ENCODE data around the gene TIFAB. TPM values are rescaled to one million over a fixed set of nuclear protein-coding genes. Genes with fewer than 3 reads are reported as not detected.

Gene TIFAB
- total RNA-seq, 1 donor = not detected

DNA sequence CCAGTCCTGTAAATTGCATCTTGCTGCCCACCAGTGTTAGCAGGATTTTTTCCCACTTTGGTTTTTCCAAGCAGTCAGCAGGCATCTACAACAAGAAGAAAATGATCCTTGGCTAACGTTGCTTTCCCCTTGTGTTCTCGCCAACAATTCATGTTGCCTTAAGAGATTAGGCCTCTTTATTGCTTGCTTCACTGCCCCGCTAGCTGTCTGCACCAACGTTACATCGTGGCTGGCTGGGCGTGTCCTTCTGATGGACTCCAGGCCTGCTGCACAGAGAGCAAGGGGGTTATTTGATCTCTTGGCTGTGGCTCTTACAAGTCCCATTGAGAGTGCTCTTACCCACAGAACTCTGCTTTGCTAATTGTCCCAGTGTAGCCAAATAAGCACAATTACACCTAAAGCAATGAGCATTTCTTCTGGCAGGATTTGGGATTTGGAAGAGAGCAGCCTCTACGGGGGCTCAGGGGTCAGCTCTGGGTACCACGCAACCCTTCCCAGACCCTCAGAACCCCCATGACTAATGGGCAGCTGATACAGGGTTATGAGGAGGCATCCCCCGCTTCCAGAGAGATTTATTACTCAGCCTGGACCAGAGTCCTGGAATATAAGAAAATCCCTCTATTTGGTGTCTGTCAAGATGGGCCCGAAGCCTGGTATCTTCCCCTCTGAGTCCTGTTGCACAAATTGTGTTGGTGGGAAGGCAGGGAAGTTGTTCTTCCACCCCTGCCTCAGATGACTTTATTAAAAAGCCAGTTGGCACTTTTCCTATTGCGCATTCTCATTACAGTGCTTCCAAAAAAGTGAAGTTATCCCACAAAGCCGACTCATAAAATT is 22.6 kb downstream of the TIFAB start:
- Histone ChIP-seq H2AFZ (ENCODE audit: low read length) (no peak overlapping the region), H3K36me3 (ENCODE audit: insufficient read depth, low read length) (no peaks in the 10 kb centered on the region), H3K4me2 (ENCODE audit: insufficient read depth, low read length) (no peak overlapping the region), H3K79me2 (ENCODE audit: insufficient read depth, low read length) (no peaks in the 10 kb centered on the region), H3K9me3 (ENCODE audit: low read depth, low read length) (peaks cover 5% of the 10 kb centered on the region), H3K4me1 (ENCODE audit: insufficient read depth, low read length) (peaks cover 26% of the 10 kb centered on the region), H3K4me3 (ENCODE audit: insufficient read depth, low read length) (no peak overlapping the region), H3K27ac (ENCODE audit: low read depth, low read length) (no peak overlapping the region), H3K27me3 (ENCODE audit: insufficient read depth, low read length) (no peaks in the 10 kb centered on the region), H4K20me1 (ENCODE audit: insufficient read depth, low read length) (no peaks in the 10 kb centered on the region)
- TF ChIP-seq, protein P1, sequence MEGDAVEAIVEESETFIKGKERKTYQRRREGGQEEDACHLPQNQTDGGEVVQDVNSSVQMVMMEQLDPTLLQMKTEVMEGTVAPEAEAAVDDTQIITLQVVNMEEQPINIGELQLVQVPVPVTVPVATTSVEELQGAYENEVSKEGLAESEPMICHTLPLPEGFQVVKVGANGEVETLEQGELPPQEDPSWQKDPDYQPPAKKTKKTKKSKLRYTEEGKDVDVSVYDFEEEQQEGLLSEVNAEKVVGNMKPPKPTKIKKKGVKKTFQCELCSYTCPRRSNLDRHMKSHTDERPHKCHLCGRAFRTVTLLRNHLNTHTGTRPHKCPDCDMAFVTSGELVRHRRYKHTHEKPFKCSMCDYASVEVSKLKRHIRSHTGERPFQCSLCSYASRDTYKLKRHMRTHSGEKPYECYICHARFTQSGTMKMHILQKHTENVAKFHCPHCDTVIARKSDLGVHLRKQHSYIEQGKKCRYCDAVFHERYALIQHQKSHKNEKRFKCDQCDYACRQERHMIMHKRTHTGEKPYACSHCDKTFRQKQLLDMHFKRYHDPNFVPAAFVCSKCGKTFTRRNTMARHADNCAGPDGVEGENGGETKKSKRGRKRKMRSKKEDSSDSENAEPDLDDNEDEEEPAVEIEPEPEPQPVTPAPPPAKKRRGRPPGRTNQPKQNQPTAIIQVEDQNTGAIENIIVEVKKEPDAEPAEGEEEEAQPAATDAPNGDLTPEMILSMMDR (IDR thresholded peaks at IDR 0.05; ENCODE audit: extremely low read depth, low read depth, low read length) = no peak
- peak; percentile 3 for DNase-seq (ENCODE audit: insufficient read length, low spot score, missing footprints)

DNA sequence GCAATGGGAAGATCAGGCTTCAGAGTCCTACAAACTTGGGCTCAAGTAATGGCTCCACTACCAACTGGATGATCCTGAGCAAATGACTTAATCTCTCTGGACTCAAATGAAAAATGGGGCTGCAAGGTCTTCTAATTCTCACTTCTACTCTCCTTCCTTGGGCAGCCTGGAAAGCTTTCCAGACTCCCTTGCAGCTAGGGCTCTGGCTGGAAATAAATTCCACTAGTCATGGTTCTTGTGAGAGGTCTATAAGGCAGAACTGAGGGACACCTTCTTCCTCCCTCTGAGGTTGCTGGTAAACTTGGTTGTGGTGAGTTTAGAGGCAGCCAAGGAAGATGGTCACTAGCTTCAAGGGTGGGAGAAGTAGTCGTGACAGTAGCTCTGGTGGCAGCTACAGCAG is 23.6 kb downstream of the TIFAB start:
- Histone ChIP-seq H3K4me2 (ENCODE audit: insufficient read depth, low read length) (no peak overlapping the region), H3K27me3 (ENCODE audit: insufficient read depth, low read length) (no peaks in the 10 kb centered on the region), H2AFZ (ENCODE audit: low read length) (no peak overlapping the region), H3K4me1 (ENCODE audit: insufficient read depth, low read length) (peaks cover 18% of the 10 kb centered on the region), H3K27ac (ENCODE audit: low read depth, low read length) (no peak overlapping the region), H3K4me3 (ENCODE audit: insufficient read depth, low read length) (no peak overlapping the region), H3K79me2 (ENCODE audit: insufficient read depth, low read length) (no peaks in the 10 kb centered on the region), H3K36me3 (ENCODE audit: insufficient read depth, low read length) (no peaks in the 10 kb centered on the region), H4K20me1 (ENCODE audit: insufficient read depth, low read length) (no peaks in the 10 kb centered on the region), H3K9me3 (ENCODE audit: low read depth, low read length) (peaks cover 5% of the 10 kb centered on the region)
- TF ChIP-seq, protein P1 (IDR thresholded peaks at IDR 0.05; ENCODE audit: extremely low read depth, low read depth, low read length) = no peak
- DNase-seq (ENCODE audit: insufficient read length, low spot score, missing footprints) = no peak

DNA sequence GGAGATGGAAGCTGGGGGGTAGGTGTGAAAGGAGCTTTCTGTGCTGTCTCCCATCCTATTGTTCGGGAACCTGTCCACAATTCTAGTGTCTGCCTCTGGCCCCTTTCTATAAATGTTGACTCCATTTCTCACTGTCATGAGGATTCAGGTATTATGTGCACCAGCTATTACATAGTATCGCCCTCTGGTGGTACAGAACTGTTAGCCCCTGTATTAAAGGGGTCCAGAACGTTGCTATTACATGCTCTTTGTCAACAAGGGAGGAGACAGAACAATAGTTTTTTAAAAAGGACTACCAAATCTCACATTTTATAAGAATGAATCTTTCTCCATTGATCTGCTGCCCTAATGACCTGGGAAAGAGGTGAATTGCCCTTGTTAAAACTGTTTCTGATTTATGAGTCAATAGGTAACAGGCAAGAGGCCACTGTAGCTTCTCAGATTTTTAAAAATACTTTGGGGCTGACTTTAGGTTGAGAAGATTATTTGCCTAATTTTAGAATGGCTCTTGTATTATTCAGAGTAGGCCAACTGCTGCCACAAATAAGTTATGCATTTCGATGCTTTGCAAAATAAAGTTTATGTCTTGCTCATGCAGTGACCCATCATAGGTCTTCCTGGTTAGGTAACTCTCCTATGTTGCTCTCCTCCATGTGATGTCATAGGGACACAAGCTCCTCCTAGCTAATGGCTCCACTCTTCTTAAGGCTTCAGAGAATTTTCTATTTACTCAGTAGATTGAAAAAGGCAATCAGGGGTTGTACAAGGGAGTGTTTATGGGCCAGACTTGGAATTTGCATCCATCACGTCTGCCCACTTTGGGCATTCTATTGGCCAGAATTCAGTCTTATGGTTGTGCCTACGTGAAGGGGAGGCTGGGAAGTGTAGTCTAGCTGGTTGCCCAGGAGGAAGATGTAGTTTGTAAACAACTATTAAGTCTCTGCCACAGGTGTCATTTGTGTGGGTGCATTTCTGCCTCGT is 25.8 kb downstream of the TIFAB start:
- H4K20me1 ChIP-seq (ENCODE audit: insufficient read depth, low read length) = no peaks in the 10 kb centered on the region
- peaks cover 12% of the 10 kb centered on the region for H3K4me1 ChIP-seq (ENCODE audit: insufficient read depth, low read length)
- H3K4me2 ChIP-seq (ENCODE audit: insufficient read depth, low read length) = no peak overlapping the region
- TF ChIP-seq, protein P1 (IDR thresholded peaks at IDR 0.05; ENCODE audit: extremely low read depth, low read depth, low read length) = peak; percentile 86
- H3K36me3 ChIP-seq (ENCODE audit: insufficient read depth, low read length) = no peaks in the 10 kb centered on the region
- peak; percentile 84 for DNase-seq (ENCODE audit: insufficient read length, low spot score, missing footprints)
- H2AFZ ChIP-seq (ENCODE audit: low read length) = peak overlapping the region; percentile 17
- no peaks in the 10 kb centered on the region for H3K79me2 ChIP-seq (ENCODE audit: insufficient read depth, low read length)
- peaks cover 5% of the 10 kb centered on the region for H3K9me3 ChIP-seq (ENCODE audit: low read depth, low read length)
- H3K27ac ChIP-seq (ENCODE audit: low read depth, low read length) = no peak overlapping the region
- H3K27me3 ChIP-seq (ENCODE audit: insufficient read depth, low read length) = peaks cover 7% of the 10 kb centered on the region
- H3K4me3 ChIP-seq (ENCODE audit: insufficient read depth, low read length) = no peak overlapping the region
